Hematopoietic multipotent progenitor cell treated with erythropoietin and hydrocortisone succinate and interleukin-3 and kit ligand, for 6 days (in vitro differentiated cells): Measurements from ENCODE around the gene INPPL1.
A peak's percentile ranks its signal among the peaks of the same experiment; 100 is the strongest.
"Not testable (repeated sequence)": the region's sequence is repeated elsewhere in the genome, so short reads cannot be mapped to it uniquely, and the experiment has no call there.

ENCODE experiments used
- DNase-seq: peaks from one replicate; pipeline ENCODE4 v3.0.0-alpha.2; 2015

The INPPL1 gene

DNA sequence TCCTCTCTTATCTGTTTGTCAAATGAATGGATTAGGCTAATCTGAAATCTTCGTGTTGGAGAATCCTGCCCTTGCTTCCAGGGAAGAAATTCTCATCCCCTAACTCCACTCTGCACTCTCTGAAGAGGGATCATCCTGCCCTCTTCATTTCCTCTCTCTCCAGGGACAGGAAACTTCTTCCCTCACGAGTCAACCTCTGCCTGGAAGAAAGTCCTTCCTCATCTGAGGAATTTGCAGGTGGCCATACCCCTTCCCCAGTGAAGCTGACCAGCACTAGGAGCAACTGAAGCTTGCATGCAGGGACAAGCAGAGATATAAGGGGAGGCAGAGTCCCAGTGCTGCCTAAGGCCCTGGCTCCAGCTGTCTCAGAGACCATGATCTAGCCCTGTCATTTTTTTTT, 23.0 kb downstream of the INPPL1 start:
- DNase-seq = no peak

DNA sequence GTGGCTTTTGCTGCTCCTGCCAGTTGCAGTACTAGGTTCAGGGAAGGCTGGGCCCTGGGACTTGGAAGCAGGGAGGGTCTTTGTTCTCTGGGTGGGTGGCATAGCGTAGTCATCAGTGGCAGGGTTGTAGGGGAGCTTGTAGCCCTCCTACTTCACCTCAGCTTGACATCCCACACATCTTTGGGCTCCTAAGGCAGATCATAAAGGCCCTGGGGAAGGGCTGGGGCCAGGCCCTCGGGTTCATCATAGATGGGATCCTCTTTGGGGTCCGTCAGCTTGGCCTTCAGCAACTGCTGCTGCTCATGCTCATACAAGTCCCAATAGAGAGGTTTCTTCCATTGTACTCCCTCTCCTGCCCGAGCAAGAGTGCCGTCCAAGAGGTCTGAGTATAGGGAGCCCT, 25.4 kb downstream of the INPPL1 start:
- DNase-seq = no peak

DNA sequence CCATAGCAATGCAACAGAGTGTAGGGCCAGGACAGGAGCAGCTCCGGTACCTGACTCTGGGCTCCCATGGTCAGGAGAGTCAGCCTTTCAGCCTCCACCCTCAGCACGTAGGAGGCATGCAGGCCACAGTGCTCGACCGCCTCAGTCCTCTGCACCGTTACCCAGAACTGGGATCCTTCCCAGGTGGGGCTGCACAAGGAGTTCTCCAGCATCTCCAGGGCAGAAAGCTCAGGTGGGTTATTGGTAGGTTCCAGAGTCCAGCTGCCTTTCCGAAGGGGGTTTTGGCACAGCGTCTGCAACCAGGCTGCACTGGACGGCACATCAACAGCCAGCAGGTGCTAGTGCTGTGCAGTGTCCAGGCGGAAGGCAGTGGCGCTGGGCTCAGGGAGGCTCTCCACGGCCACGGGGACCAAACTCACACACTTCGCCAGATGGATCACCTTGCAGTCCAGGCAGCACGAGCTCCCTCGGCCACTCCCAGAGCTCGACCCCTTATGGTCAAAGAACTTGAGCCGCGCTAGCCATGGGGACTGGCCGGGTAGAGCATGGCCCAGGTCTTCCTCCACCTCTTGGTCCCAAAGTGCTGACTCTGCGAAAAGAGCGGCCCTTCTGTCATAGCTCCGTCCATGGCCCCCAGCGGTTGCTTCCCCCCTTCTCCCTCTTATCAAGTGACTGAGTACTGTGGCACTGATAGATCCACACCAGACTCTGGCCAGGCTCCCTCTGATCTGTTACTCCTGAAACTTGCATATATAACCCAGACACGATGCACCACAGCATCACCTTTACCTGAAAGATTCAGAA, 26.3 kb downstream of the INPPL1 start:
- no peak for DNase-seq

DNA sequence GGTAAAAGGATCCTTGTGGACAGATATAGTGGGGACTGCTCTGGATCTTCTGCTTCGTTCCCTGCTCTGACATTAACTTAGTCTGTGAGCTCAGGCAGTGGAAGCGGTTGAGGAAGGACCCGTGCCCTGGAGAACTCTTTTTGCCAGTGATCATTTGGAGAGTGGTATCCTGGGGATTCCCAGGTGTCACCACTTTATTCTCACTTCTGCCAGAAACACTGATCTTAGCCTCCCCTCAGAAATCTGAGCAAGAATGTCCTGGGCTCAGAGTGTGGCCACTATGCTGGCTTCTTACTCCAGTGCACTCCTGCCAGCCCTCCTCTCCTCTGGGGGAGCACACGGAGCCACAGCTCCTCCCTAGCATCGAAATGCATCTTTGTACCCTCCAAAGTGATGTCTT, 27.0 kb downstream of the INPPL1 start:
- no peak for DNase-seq

DNA sequence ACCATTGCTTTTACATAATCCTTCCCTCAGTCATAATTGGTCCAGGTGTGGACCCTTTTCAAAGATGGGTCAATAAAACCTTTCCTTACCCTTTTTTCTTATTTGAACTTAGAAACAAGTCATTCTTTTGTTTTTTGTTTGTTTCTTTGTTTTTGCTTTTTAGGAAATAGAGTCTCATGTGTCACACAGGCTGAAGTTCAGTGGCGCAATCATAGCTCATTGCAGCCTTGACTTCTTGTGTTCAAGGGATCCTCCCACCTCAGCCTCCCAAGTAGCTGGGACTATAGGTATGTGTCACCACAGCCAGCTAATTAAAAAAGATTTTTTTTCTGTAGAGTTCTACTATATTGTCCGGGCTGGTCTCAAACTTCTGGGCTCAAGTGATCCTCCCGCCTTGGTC, 28.8 kb downstream of the INPPL1 start:
- DNase-seq = no peak

DNA sequence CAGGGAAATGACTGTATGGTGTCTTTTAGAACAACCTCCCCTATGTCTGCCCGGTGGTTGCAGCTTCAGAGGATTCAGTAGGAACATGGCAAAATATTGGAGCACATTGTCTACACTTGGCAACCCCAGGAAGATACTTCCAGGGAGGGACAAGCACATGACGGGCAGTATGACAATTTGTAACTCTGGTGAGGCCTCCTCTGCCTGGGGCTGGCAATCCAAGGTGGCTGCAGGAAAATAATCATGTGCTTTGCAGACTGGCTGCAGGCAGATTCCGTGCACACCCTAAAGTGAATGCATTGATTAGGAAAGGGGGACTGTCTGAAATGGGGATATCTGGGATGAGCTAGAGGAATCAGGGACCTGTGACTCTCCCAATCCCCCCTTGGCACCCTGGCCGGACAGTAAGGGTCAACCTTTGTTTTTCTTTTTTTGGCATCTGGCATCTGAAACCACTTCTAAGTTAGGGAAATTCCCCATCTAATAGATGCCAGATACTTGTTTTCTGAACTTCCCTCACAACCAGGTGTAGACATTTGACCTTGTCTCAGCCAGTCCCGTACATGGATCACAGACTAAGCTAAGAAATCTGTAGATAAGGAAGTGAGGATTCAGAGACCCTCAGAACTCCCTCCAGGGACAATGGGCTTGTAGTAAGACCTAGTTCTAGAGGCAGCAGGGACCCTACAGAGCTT, 29.9 kb downstream of the INPPL1 start:
- DNase-seq = no peak

DNA sequence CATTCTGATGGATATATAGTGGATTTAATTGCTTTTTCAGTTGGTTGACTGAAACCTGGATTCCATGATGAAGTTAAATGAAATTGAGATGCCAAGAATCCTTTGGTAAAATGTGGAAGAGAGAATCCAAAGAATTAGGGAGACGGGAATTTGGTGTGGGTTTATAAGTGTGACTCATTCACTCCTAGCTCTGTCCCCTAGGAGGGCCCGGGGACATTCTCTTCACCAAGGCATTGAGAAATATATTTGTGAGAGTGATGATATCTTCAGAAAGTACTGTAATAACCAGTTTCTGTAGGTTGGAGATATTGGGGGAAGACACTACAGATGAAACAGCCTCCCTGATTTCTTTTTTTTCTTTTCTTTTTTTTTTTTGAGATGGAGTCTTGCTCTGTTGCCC, 33.0 kb downstream of the INPPL1 start:
- DNase-seq = no peak

DNA sequence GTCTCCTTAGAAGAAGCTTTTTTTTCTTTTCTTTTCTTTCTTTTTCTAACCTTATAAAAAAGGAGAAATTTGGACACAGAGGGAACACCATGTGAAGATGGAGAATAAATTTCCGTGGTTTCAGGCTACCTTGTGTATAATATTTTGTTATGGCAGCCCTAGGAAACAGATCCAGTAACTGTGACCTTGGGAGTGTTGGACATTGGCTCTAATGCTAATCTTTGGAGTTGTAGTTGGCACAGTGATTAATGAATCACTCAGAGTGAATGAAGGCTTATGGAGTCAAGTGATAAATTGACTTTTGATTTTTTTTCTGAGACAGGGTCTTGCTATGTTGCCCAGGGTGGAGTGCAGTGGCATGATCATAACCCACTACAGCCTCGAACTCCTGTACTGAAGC, 34.9 kb downstream of the INPPL1 start:
- no peak for DNase-seq

DNA sequence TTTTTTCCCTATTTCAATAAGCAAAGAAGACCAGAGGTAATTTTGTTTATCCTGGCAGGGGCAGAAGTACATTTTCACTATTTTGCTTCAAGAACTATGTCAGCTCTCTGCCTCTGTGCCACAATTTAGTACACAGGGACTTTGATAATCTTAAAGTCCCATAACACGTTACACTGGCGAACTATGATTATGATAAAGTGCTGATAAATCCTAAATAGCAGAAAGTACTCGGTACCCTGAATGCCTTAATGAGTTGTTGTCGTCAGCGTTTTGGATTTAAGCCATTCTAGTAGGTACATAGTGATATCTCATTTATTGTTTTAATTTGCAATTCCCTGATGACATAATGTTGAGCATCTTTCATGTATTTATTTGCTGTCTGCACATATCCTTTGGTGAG, 36.0 kb downstream of the INPPL1 start:
- no peak for DNase-seq

DNA sequence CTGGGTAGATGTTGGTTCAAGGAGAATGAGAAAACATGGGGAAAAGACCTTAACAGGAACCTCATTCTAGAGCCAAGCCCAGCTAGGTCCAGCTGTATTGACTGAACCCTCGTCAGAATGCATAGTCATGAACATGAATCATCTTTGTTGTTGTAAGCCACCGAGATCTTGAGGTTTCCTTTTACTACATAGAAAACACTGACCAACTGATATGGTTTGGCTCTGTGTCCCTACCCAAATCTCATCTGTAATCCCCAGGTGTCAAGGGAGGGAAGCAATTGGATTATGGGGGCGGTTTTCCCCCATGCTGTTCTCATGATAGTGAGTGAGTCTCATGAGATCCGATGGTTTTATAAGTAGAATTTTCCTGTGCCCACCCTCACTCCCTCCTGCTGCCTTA, 38.8 kb downstream of the INPPL1 start:
- DNase-seq = peak; percentile 46

DNA sequence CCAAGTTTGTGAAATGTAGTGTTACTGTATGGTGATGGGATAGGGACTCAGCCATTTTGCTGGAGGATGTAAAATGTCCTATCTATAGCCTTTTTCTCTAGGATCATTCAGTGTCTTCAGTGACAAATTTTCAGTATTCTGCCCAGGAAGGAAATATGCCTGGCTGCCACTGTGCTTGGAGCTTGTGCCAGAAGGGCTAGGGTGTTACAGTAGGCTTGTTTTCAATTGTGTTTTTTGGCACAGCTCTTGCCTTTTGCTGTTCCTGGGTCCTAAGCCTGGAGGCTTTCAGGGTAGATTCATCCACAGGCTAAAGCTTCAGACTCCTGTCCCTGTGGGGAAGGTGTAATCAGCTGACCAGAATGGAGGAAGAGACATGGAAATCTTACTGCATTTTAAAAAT, 41.4 kb downstream of the INPPL1 start:
- no peak for DNase-seq

DNA sequence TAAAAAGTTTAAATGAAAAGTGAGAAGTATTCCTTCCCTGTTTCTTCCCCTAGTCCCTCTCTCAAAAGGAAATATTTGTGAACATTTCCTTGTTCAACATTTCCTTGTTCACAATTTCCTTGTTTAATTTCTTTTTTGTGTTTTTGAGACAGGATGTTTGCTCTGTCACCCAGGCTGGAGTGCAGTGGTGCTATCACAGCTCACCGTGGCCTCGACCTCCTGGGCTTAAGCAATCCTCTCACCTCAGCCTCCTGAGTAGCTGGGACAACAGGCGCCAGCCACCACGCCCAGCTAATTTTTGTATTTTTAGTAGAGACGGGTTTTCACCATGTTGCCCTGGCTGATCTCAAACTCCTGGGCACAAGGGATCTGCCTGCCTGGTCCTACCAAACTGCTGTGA, 42.4 kb downstream of the INPPL1 start:
- DNase-seq = not testable (repeated sequence)

DNA sequence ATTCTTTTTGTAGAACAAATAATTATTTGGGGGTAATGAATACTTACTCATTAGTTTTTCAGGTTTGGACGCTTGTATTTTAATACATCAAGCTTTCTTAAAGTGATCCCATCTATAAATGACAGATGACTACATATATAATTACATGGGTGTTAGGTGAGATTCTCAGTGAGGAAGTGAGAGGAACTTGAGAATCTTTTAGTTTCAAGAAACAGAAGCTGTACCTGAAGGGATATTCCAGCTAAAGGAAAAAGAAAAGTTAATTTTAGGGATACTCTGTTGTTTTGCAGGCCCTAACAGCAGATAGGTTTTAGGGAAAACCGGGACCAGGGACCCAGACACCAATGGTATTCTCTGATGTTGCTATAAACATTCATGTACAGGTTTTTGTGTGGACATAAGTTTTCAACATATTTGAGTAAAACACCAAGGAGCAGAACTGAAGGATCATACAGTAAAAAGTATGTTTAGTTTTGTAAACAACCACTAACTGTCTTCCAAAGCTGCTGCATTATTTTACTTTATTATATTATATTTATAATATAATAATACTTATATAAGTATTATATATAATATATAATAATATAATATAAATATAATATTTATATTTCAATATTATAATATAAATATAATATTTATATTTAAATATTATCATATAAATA, 43.5 kb downstream of the INPPL1 start:
- no peak for DNase-seq

DNA sequence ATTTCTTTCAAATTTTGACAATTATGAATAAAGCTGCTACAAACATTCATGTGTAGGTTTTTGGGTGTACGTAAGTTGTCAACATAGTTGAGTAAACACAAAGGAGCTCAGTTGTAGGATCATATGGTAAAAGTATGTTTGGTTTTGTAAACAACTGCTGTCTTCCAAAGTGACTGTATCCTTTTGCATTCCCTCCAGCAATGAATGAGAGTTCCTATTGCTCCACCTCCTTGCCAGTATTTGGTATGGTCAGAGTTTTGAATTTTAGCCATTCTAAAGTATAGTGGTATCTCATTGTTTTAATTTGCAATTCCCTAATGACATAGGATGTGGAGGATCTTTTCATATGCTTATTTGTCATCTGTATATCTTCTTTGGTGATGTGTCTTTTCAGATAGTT, 47.4 kb downstream of the INPPL1 start:
- DNase-seq = no peak

DNA sequence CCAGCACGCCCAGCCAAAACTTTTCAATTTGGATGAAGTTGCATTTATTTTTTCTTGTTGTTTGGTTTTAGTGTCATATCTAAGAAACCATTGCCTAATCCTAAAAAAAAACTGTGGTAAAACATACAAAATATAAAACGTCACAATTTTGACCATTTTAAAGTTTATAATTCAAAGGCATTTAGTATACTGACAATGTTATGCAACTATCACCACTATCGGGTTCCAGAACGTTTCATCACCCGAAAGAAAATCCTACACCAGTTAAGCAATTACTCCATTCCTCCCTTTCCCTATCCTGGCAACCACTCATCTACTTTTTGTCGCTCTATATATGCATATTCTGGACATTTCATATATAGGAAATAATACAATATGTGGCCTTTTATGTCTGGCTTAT, 49.9 kb downstream of the INPPL1 start:
- DNase-seq = no peak

DNA sequence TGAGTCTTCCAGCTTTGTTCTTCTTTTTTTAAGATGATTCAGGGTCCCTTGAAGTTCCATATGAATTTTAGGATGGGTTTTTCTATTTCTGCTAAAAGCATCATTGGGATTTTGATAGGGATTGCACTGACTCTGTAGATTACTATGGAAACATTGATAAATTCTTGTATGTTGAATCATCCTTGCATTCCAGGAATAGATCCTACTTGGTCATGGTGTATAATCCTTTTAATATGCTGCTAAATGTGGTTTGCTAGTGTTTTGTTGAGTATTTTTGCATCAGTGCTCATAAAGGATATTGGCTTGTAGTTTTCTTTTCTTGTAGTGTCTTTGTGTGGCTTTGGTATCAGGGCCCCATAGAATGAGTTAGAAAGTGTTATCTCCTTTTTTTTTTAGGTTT, 54.3 kb downstream of the INPPL1 start:
- DNase-seq = no peak

DNA sequence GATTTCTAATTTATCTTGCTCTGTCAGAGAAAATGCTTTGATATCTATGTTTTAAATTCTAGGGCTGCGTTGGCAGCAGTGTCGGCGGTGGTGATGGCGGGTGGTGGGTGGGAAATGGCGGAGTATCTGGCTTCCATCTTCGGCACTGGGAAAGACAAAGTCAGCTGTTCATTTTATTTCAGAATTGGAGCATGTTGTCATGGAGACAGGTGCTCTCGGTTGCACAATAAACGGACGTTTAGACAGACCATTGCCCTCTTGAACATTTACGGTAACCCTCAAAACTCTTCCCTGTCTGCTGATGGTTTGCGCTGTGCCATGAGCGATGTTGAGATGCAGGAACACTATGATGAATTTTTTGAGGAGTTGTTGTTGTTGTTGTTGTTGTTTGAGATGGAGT, 55.5 kb downstream of the INPPL1 start:
- DNase-seq = no peak

DNA sequence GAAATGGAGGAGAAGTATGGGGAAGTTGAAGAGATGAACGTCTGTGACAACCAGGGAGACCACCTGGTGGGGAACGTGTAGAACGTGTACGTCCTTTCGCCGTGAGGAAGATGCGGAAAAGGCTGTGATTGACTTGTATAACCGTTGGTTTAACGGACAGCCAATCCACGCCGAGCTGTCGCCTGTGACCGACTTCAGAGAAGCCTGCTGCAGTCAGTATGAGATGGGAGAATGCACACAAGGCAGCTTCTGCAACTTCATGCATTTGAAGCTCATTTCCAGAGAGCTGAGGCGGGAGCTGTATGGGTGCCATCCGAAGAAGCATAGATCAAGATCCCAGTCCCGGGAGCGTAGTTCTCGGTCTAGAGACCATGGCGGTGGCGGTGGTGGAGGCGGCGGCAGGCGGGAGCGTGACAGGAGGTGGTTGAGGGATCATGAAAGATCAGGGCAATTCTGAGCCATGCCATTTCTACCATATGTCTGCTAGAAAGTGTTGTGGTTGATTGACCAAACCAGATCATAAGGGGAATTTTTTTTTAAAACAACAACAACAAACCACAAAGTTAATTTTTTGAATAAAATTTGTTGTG, 56.3 kb downstream of the INPPL1 start:
- no peak for DNase-seq

DNA sequence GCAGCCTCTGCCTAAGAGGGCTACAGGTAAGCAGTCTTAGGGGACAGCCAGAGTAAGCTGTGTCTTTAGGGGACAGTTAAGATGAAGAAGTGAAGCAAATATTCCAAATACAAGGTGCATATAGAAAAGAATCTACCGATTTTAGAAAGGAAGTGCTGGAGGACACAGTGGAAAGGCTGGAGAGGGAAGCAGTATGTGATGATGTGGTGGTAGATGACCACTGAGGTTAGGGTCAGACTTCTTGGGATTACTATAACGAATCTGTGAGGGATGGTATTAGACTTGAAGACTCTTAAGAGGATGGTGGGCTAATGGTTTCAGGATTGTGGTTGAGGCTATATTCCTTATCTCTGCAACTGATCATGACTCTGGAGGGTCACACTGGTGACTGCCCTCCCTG, 59.4 kb downstream of the INPPL1 start:
- no peak for DNase-seq

DNA sequence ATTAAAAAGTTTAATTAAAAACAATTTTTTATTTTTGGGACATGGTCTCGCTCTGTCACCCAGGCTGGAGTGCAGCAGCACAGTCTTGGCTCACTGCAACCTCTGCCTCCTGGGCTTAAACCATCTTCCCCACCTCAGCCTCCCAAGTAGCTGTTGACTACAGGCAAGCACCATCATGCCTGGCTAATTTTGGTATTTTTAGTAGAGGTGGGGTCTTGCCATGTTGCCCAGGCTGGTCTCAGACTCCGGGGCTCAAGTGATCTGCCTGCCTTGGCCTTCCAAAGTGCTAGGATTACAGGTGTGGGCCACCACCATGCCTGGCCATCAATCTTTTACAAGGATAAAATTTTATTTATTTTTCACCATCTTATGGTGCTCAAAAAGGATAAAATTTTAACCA, 62.7 kb downstream of the INPPL1 start:
- DNase-seq = no peak
